Fibroblast of pulmonary artery (primary cell): ENCODE data around the gene OR2G2.

Source experiments
- DNase-seq: peaks from one replicate; pipeline ENCODE4 v3.0.0-alpha.2; 2010; ENCODE audit warnings: low read depth
- H3K4me3 ChIP-seq: replicated peaks from 2 replicates; pipeline ENCODE4 v1.5.1; 2011; ENCODE audit warnings: low read depth, mild to moderate bottlenecking, control low read depth, low read length, moderate library complexity
- CTCF ChIP-seq: IDR thresholded peaks from 2 replicates; pipeline ENCODE4 v1.5.1; 2011; ENCODE audit warnings: mild to moderate bottlenecking, control low read depth, low read length, inconsistent platforms; ENCODE audit errors: missing control alignments

The OR2G2 gene

GRCh38 chr1:247551721-247552120 lies 36.4 kb upstream of the OR2G2 start:
- H3K4me3 ChIP-seq, result no peak overlapping the region
- peak; percentile 14 for DNase-seq
- TF ChIP-seq CTCF, result no peak

GRCh38 chr1:247552231-247552630 lies 35.9 kb upstream of the OR2G2 start:
- no peak for TF ChIP-seq CTCF
- DNase-seq, result no peak
- no peak overlapping the region for H3K4me3 ChIP-seq

GRCh38 chr1:247557926-247558674 lies 30.1 kb upstream of the OR2G2 start:
- no peak for DNase-seq
- H3K4me3 ChIP-seq, result no peak overlapping the region
- TF ChIP-seq CTCF, result no peak

- no peak overlapping the region for H3K4me3 ChIP-seq
- no peak for DNase-seq
- no peak for TF ChIP-seq CTCF
Measured at GRCh38 chr1:247561711-247562110, 26.4 kb upstream of the OR2G2 start.

GRCh38 chr1:247562198-247562597 lies 26.0 kb upstream of the OR2G2 start:
- no peak overlapping the region for H3K4me3 ChIP-seq
- no peak for DNase-seq
- TF ChIP-seq CTCF, result no peak

- DNase-seq, result no peak
- no peak for TF ChIP-seq CTCF
- H3K4me3 ChIP-seq, result no peak overlapping the region
Measured at GRCh38 chr1:247574236-247574635, 13.9 kb upstream of the OR2G2 start.

GRCh38 chr1:247574664-247575063 lies 13.5 kb upstream of the OR2G2 start:
- no peak for DNase-seq
- no peak for TF ChIP-seq CTCF
- H3K4me3 ChIP-seq, result no peak overlapping the region
